NCI-H1694 (cell line): ENCODE results near the gene ONECUT3.

Source experiments
- DNase-seq: peaks from one replicate; lab custom pipeline; 2025; lab: John Stamatoyannopoulos, UW

Gene ONECUT3

DNA sequence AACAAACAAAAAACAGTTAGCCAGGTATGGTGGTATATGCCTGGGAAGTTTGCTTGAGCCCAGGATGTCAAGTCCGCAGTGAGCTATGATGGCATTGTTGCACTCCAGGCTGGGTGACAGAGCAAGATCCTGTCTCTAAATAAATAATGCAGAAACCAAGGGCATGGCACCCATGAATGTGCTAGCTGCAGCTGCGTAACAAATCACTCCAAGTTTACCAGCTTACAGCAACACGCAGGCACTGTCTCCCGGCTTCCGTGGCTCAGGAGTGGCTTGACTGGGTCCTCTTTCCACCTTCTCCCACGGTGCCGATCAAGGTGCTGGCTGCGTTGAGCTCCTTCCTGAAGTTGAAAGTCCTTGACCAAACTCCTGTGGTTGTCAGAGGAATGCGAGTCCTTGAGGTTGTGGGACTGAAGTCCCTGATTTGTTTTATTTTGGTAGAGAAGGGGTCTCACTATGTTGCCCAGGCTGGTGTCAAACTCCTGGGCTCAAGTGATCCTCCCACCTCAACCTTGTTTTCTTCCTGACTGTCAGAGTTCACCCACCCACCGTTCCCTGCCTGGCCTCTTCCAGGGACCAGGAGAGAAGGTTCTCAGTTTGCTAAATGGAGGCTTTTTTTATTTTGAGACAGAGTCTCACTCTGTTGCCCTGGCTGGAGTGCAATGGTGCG is 13.2 kb upstream of the ONECUT3 start:
- DNase-seq, result no peak

DNA sequence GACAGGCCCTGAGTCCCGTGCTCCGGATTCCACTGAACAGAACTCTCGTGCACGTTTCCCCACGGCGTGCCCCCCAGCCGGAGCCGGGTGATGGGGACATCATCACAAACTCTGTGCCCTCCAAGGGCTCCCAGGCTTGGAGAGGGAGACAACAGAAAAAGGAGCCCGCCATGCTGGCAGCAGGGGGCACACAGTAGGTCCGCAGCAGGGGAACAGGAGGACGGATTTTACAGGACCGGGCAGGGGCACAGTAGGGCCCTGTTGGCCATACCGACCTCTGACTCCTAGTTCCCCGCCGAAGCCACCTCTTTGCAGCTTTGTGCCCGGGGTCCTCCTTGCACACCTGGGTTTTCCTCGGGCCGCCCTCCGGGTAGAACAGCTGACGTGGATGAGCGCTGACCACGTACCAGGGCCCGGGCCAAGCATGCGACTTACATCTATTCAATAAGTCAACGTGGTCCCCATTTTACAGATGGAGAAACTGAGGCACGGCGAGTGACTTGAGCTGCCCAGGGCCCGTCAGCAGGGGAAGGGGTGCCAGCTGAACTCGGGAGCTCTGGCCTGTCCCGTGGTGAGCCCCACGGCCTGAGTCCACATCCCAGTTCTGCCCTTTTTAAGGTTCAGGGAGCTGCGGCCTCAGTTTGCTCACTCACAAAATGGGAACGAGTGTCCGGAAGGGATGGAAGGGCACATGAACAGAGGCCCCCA is 10.2 kb upstream of the ONECUT3 start:
- DNase-seq, result no peak

DNA sequence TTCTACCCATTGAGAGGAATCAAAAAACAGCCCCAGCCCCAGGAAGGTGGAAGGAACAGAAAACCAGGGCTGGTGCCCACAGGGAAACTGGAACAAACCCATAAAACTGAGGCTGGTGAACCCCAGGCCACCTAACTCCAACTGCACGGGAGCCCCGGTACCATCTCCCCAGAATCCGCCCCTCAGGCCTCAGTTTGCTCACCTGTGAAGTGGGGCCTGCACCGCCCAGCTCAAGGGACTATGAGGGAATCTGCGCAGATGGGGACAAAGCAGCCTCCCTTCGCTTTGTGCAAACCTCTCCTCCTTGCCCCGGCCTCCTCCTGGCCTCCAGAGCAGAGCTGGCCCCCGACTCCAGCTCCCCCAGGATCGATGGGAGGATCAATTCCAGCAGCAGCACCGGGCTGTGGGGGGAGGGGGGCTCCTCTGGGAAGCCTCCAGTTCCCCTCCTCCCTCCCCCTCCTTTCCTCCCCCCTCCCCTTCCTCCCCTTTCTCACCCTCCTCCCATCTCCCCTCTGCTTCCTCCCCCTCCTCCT is 9.1 kb upstream of the ONECUT3 start:
- no peak for DNase-seq

DNA sequence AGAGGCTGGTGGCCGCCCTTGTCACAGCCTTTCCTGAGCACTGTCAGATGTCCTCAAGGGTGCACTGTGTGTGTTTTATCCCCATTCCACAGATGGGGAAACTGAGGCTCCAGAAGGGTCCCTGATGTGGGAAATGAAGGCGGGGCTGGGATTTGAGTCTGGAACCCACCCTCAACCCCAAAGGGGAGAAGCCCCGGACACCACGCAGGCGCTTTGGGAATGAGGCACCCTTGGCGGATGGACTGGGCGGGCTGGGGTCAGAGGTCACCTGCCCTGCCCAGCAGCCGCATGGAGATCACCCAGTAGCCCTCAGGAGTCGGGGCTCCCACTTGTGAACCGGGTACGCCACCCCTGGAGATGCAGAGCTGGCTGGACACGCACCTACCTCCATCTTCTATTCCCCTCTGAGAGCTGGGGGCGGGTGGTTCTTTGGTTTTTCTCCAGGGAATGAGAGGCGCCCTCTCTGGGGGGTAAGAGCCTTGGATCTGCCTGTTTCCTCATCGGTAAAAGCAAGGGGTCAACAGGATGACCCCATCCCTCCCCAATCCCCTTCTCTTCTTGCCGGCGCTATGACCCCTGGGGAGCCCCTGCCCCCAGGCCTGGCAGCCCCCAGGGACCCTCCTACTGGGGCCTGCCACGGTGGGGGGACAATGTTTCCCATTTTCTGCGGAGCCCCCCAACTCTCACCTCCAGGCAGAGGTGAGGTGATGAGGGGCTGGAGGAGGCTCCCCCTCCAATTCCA is 8.3 kb upstream of the ONECUT3 start:
- no peak for DNase-seq

DNA sequence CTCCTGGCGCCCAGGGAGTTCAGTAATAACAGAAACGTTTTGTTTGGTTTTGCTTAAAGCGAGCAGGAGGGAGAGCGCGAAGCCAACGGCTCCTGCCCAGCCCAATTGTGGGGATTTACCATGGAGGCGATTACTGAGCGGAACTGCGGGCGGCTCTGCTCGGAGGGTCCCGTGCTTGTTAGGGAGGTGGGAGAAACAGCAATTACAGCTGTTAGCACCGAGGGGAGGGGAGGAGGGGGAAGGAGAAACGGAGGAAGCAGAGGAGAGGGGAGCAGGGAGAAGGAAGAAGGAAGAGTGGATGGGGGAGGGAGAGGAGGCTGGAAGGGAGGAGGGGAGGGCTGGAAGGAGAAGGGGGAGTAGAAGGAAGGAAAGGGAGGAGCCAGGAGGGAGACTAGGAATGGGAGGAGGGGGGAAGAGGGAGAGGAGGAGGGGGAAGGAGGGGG is 7.7 kb upstream of the ONECUT3 start:
- DNase-seq, result no peak

DNA sequence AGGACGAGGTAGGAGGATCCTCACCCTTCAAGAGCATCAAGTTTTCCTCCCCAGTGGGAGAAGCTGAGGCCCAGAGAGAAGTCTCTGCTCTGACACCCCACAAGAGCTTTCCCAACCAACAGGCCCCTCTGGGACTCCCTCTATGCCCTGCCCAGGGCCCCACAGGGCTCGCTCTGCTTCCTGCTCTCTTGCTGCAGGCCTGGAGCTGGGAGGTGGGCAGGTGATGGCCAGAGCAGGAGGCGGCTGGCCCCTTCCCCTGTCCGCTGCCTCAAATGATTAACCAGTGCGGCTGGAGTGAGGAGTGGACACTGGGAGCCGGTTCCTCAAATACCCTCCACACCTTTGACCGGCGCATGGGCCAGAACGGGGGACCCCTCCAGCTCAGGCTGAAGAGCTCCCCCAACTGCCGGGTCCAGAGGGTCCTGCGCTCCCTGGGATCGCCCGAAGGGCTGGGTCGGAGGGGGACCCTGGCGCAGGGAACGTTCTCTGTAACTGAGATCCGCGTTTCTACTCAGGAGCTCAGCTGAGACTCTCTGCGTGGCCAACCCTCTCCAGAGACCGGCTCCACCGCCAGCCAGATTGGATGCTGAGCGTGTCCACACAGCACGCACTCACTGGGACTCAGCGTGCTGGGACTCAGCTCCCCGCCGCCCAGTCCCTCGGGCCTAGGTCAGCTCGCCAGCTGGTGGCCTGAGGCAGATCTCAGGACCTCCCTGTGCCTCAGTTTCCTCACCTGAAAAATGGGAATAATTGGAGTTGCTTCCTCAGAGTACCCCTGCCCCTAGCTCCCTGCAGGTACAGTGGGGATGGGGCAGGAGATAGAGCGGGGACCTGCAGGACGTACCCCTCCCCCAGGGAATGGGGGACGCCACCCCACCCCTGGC is 6.7 kb upstream of the ONECUT3 start:
- no peak for DNase-seq

DNA sequence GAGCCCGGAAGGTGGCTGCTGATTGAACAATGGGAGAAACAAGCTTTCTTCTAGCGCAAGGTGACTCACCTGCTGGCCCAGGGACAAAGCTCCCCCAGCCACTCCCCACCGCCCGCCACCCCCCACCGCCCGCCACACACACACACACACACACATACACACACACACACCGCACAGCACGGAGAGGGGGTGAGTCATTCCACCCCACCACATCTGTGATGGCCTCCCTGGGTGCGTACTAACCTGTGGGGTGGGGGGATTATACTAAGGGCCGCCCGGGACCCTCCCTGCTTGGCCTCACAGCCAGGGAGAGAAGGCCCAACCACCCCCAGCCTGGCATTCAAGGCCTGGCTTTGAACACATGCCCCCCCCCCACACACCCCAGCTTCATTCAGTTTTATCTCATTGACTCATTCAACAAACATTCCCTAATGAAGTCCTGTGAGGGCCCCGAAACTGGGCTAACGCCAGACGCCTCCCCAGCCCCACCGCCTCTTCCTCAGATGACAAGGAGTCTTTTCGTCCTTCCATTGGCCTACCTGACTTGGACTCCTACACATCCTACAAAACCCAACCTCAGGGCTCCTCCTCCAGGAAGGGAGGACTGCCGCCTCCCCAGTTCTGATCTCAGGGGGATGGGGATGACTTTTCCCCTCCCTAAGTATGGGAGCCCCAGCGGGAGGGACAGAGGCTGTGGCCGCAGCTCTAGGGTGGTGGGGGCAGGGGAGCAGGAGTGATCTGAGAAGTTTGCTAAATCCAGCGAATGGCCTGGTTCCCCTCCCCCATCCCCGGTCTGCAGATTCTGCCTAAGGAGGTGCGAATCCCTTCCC is 5.8 kb upstream of the ONECUT3 start:
- no peak for DNase-seq

DNA sequence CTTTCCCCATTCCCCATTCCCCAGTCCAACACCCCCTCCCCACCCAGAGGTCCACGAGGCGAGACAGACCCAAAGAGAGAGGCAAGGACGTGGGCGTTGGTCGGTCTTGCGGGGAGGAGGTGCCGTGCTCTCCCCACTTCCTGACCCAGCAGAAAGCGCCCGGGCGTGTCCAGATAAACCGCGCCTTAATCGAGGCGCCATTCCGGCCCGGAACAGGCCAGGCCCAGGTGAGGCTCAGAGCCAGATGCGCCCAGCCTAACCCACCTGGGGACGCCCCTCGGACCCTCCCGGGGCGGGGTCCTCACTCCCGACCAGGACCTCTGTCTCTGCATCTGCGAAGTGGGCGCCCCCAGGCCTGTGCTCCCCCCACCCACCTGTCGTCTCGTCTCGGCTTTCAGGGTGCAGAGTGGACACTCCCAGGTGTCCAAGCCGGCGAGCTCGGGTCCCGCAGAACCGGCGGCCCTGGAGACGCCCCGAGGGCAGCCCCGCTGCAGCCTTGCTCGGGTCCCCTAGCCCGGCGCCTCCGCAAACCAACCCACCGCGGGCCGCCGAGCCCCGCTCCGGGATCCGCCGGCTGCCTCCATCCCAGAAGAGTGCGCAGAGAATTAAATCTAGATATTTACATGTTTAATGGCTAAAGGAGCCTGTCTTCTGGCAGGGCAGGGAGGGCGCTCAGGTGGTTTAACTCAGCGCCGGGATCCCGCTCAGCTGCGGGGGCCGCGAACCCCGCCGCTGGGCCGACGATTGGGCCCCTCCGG is 5.0 kb upstream of the ONECUT3 start:
- DNase-seq, result no peak

DNA sequence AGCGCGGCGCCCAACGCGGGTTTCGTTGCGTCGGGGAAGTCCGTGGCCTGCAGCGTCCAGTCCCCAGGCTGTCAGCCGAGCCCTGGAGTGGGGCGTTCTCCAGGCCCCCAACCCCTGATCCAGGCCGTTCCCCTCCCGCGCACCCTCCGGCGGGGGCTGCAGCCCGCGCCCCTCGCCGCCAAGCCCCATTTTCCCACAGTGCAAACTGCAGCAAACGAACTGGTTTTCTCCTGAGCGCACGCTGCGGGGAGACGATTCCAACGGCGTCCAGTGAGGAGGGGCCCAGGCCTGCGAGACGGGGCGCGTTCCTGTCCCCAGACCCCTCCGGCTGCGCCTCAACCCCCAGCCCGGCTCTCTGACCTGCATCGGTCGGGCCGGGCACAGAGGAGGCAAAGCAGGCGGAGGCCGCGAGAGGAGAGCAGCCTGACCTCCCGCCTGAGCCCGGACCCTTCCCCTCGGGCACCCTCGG is 4.4 kb upstream of the ONECUT3 start:
- DNase-seq, result no peak

DNA sequence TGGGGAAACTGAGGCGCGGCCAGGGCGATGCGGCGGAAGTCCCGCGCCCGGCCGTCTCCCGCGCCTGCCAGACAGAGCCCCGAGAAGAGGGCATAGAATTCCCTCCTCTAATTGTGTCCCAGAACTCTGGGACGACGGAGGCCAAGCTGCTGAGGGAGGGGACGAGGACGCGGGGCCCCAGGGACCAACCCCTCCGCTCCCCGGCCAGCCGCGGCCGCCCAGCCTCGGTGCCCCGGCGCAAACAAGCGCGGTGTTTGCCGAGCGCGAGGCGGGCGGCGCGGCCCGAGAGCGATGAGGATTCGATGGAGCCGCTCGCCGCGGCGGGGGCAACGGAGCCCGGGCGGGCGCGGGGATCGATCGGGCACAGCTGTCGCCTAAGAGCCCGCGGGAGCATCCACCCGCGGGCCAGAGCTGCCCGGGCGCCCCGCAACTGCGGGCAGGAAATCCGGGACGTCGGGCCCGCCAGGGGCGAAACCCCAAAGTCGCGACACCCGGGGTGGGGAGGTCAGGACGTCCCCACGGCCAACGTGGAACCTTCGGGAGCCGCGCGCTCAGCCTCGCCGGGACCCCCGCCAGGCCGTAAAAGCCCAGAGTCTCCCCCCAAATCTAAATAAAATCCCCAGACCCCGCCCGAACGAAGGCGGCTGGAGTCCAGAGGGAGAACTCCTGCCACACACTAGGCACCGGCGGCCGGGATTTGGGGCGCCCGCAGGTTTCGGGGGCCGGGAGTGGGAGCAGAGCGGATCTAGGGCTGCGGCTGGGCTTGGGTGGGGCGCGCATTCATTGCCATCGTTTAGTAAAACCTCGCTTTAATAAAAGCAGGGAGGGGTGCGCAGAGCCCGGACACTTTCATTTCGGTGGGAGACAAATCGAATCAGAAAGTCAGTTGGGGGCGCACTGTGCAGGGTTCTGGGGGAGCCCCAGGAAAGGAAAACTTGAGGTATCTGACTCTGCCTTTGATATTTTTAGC is 3.6 kb upstream of the ONECUT3 start:
- no peak for DNase-seq

DNA sequence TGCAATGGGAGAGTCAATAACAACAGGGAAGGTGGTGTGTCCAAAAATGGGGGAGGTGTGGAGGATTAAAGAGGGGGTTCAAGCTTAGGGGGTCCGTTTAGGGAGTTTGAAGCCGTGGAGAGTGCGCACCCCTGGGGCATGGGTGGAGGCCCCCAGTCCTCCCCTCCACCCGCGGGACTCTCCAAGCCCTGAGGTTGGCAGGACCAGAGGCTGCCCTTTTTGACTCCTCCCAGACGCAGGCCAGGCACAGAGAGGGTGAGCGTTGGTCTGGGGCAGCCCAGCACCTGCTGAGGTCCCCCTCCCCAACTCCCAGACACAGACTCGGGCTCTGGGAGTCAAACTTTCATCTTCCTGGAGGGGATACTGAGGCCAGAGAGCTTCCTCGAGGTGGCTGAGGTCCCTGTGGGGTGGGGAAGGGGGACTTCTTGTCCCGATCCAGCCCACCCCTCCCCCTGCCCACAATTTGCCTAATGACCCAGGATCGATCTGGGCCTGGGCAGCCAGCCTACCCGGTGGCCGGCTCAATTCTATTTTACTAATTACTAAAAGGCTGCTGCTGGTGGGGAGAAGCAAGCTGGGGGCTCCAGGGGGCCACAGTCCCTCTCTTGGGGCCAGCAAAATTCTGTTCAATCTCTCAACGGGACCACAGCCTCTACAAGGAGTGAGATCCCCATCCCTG is 2.8 kb upstream of the ONECUT3 start:
- DNase-seq, result no peak

DNA sequence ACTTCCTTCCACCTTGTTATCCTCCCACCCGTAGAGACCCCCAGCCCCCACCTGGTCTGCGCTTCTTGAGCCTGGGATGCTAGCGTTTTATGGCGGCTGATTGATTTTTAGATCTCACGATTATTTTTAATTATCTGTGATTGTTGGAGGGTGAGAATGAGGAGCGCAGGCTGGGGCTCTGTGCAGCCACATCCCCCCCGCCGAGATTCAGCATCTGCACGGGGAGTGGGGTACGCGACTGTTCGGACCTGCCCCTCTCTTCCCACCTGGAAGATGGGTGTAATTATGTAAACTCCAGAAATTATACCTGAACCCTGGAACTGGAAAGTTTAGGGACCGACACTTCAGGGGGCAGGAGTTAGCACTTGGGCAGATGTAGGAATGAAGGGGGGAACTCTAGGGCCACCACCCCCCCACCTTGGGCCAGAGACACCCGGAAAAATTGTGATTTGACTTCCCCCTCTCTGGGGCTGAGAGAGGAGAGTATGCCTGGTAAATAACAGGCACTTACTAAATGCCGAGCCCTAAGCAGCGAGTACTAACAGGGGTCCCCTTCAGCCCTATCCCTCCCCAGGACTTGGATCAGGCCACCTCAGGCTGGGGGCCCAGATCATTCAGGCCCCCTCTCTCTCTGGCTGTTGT is 1.8 kb upstream of the ONECUT3 start:
- no peak for DNase-seq

DNA sequence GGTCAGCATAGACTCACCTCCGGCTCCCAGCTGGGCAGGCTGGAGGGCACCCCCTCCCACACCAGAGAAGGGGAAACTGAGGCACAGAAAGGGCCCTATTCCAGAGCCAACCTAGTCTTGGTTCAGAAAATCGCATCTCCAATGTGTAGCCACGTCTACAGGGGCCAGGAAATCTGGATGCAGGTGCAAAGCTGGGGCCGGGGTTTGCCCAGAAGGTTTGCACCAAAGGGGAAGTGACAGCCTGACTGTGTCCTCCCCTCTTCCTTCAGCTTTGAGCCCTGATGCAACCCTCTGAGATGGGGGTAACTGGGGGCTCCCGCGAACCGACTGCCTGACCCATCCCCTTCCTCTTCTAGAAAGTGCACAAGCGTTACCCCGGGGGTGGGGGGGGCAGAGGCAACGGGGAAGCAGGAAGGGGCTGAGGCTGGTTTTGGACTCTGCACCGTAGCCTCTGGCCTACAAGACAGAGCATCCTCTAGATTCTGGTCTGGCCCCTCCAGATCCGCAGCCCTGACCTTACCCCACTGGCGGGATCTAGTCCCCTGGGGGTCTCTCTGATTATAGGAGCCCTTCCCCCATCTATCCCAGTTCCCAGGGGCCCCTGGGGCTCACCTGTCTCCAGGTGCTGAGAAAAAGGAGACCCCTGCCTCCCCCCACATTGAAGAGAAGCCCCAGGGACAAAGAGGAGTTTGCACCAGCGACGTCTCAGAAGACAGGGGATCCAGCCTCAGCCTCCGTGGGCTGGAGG is 1.1 kb upstream of the ONECUT3 start:
- DNase-seq, result no peak

DNA sequence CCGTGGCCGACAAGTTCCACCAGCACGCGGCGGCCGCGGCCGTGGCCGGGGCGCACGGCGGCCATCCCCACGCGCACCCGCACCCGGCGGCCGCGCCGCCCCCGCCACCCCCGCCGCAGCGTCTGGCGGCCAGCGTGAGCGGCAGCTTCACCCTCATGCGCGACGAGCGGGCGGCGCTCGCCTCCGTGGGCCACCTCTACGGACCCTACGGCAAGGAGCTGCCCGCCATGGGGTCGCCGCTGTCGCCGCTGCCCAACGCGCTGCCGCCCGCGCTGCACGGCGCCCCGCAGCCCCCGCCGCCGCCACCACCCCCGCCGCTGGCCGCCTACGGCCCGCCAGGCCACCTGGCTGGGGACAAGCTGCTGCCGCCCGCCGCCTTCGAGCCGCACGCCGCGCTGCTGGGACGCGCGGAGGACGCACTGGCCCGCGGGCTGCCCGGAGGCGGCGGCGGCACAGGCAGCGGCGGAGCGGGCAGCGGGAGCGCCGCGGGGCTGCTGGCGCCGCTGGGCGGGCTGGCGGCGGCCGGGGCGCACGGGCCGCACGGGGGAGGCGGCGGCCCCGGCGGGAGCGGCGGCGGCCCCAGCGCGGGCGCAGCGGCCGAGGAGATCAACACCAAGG is 821 bp downstream of the ONECUT3 start:
- DNase-seq, result no peak

DNA sequence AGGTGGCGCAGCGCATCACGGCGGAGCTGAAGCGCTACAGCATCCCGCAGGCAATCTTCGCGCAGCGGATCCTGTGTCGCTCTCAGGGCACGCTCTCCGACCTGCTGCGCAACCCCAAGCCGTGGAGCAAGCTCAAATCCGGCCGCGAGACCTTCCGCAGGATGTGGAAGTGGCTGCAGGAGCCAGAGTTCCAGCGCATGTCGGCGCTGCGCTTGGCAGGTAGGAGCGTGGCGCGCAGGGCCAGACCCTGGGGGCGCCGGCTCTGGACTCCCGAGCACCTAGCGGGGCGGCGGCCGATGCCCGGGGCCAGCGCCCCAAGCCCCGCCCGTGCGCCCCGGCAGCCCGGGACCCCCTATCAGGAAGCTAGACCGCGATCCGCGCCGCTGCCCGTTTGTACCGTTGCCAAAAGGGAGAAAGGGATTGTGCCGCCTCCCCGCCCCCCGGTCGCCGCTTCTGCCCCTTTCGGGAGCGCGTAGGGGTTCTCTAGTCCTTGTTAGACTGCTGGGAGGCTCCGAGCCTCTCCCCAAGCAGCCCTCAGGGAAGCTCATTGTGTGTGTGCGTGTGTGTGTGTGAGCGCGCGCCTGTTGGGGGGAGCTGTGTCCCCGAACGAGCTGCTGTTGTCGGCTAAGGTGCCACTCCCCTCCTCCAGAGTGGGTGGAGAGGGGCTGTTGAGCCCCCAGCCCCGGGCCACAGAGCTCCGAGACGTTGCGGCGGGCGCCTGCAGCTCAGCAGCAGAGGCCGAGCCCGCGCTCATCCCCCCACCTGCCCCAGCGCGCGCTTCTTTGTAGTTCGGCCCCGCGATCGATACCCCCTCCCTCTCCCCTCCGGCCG is 1.5 kb downstream of the ONECUT3 start:
- no peak for DNase-seq
